GM23248 (cell line): ENCODE measurements around the gene SLC13A3. TPM values are rescaled to one million over a fixed set of nuclear protein-coding genes. Genes with fewer than 3 reads are reported as not detected.

ENCODE experiments used
- DNase-seq: peaks from one replicate; pipeline ENCODE4 v3.0.0-alpha.2; 2015
- H2AFZ ChIP-seq: fragments of 200-600 bp; sonication (generic); 2 replicates; pipeline ENCODE4 v1.6.1; 2016; ENCODE audit warnings: antibody characterized with exemption
- H3F3A ChIP-seq: fragments of 200-600 bp; sonication (generic); 2 replicates; pipeline ENCODE4 v1.6.1; 2016; ENCODE audit warnings: mild to moderate bottlenecking, antibody characterized with exemption, mixed run types; ENCODE audit not compliant: insufficient read depth
- H3K27ac ChIP-seq: fragments of 200-600 bp; sonication (generic); 2 replicates; pipeline ENCODE4 v1.5.1; 2016; ENCODE audit warnings: mild to moderate bottlenecking
- H3K27me3 ChIP-seq: fragments of 200-600 bp; sonication (generic); replicated peaks from 2 replicates; pipeline ENCODE4 v1.6.1; 2016; ENCODE audit warnings: mild to moderate bottlenecking; ENCODE audit not compliant: insufficient read depth
- H3K36me3 ChIP-seq: fragments of 200-600 bp; sonication (generic); 2 replicates; pipeline ENCODE4 v1.6.1; 2016; ENCODE audit warnings: low read depth, mild to moderate bottlenecking
- H3K4me1 ChIP-seq: fragments of 200-600 bp; sonication (generic); 2 replicates; pipeline ENCODE4 v1.6.1; 2016; ENCODE audit warnings: mild to moderate bottlenecking; ENCODE audit not compliant: insufficient read depth
- H3K4me2 ChIP-seq: fragments of 200-600 bp; sonication (generic); one replicate; pipeline ENCODE4 v1.6.1; 2016; ENCODE audit warnings: mild to moderate bottlenecking; ENCODE audit not compliant: unreplicated experiment
- H3K4me3 ChIP-seq: fragments of 200-600 bp; sonication (generic); 2 replicates; pipeline ENCODE4 v1.5.1; 2016; ENCODE audit warnings: mild to moderate bottlenecking
- H3K79me2 ChIP-seq: fragments of 200-600 bp; sonication (generic); 2 replicates; pipeline ENCODE4 v1.6.1; 2016; ENCODE audit warnings: mild to moderate bottlenecking; ENCODE audit not compliant: insufficient read depth
- H3K9ac ChIP-seq: fragments of 200-600 bp; sonication (generic); 2 replicates; pipeline ENCODE4 v1.6.1; 2016; ENCODE audit warnings: mild to moderate bottlenecking
- H3K9me2 ChIP-seq: fragments of 200-600 bp; sonication (generic); 2 replicates; pipeline ENCODE4 v1.6.1; 2016; ENCODE audit warnings: mixed run types, mild to moderate bottlenecking, moderate library complexity; ENCODE audit not compliant: insufficient read depth
- H3K9me3 ChIP-seq: fragments of 200-600 bp; sonication (generic); one replicate; pipeline ENCODE4 v1.6.1; 2017; ENCODE audit warnings: low read depth
- H4K20me1 ChIP-seq: fragments of 200-600 bp; sonication (generic); 2 replicates; pipeline ENCODE4 v1.6.0; 2016; ENCODE audit not compliant: insufficient read depth
- EZH2 ChIP-seq: fragments of 200-600 bp; sonication (generic); IDR thresholded peaks from 2 replicates; pipeline ENCODE4 v1.6.1; 2018; ENCODE audit warnings: antibody characterized with exemption, mild to moderate bottlenecking; ENCODE audit not compliant: insufficient read depth, poor library complexity, severe bottlenecking
- EZH2phosphoT487 ChIP-seq: fragments of 200-600 bp; sonication (generic); IDR thresholded peaks from 2 replicates; pipeline ENCODE4 v1.6.1; 2018; ENCODE audit warnings: antibody characterized with exemption, moderate library complexity, mild to moderate bottlenecking, low read depth; ENCODE audit not compliant: insufficient read depth
- WGBS, 2 experiments: methylation state at CpG; one replicate each; pipeline ENCODE4 v1.1.6; 2015 to 2017; ENCODE audit warnings: low lambda C conversion rate in 2 of 2, low coverage in 1 of 2; ENCODE audit errors: missing lambda C conversion rate in 2 of 2; 5-methylcytosine and 5-hydroxymethylcytosine counted together
- in situ Hi-C: fragments of 300-500 bp; cut with MboI; formaldehyde crosslinking; loops from 2 replicates; pipeline ENCODE4 v1.15.0; 2020
- polyA plus RNA-seq: library from polyadenylated mRNA; unstranded; fragments of >200 nt; fragmentation: Nextera tagmentation; extraction: Ambion mirVana; gene quantifications from 2 replicates; pipeline ENCODE4 v1.2.1, GENCODE V29; 2016
- total RNA-seq: library from RNA; depleted of rRNA; stranded (reverse); fragments of >200 nt; shearing (Covaris generic); gene quantifications from 2 replicates; pipeline ENCODE4 v1.2.3, GENCODE V29; 2014

Gene SLC13A3
- total and polyA plus RNA-seq, 2 experiments from 2014 or later, result 2.4 to 4.6 TPM

DNA sequence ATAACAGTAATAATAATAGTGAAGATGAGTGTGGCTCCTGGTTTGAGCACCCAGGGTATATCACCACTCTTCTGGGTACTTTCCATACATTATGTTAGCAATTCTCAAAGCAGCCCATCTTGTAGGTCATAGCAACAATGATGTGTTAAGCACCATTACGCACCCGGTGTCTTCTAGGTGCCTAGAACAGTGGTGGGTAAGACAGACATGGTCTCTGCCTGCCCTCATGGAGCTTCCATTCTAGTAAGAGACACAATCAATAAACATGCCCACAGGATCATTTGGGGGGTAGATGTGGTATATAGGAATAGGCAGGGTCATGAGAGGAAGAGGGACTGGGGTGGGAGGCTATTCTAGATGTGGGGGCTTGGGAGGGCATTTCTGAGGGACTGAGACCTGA is 79.8 kb downstream of the SLC13A3 start:
- H3K79me2 ChIP-seq, result no peaks in the 10 kb centered on the region
- no peaks in the 10 kb centered on the region for H3K9me2 ChIP-seq
- peaks cover 5% of the 10 kb centered on the region; the same call in 1 of the 2 replicates for H3K4me1 ChIP-seq
- H3K36me3 ChIP-seq, result no peaks in the 10 kb centered on the region
- H4K20me1 ChIP-seq, result no peaks in the 10 kb centered on the region
- no peak overlapping the region for H3K4me3 ChIP-seq
- DNase-seq, result no peak
- WGBS, 2 experiments, result 82 to 94% methylated on average over 2 of the region's 2 CpGs
- TF ChIP-seq EZH2 (no peak), EZH2phosphoT487 (no peak)
- H3K9ac ChIP-seq, result no peak overlapping the region
- no peak overlapping the region for H3K4me2 ChIP-seq
- H3K27me3 ChIP-seq, result no peaks in the 10 kb centered on the region
- in situ Hi-C loops, result no loop called here
- H3K27ac ChIP-seq, result no peak overlapping the region
- no peaks in the 10 kb centered on the region for H3K9me3 ChIP-seq
- no peak overlapping the region for H2AFZ ChIP-seq
- H3F3A ChIP-seq, result no peaks in the 10 kb centered on the region

GRCh38 chr20:46570956-46571355 is 80.3 kb downstream of the SLC13A3 start:
- Histone ChIP-seq H2AFZ (no peak overlapping the region), H3K4me2 (no peak overlapping the region), H3K36me3 (no peaks in the 10 kb centered on the region), H3K9me2 (no peaks in the 10 kb centered on the region), H3K27me3 (no peaks in the 10 kb centered on the region), H3K27ac (no peak overlapping the region), H3K9ac (no peak overlapping the region), H4K20me1 (no peaks in the 10 kb centered on the region), H3K4me1 (peaks cover 5% of the 10 kb centered on the region; the same call in 1 of the 2 replicates), H3K4me3 (no peak overlapping the region), H3F3A (no peaks in the 10 kb centered on the region), H3K9me3 (no peaks in the 10 kb centered on the region), H3K79me2 (no peaks in the 10 kb centered on the region)
- WGBS, 2 experiments, result 55 to 56% methylated on average over 5 of the region's 5 CpGs
- in situ Hi-C loops, result no loop called here
- no peak for DNase-seq
- TF ChIP-seq EZH2 (no peak), EZH2phosphoT487 (no peak)

GRCh38 chr20:46569961-46570360 is 81.3 kb downstream of the SLC13A3 start:
- H3K9me3 ChIP-seq, result no peaks in the 10 kb centered on the region
- TF ChIP-seq EZH2phosphoT487 (no peak), EZH2 (no peak)
- DNase-seq, result no peak
- in situ Hi-C loops, result no loop called here
- peaks cover 5% of the 10 kb centered on the region; the same call in 1 of the 2 replicates for H3K4me1 ChIP-seq
- no peak overlapping the region for H3K9ac ChIP-seq
- no peaks in the 10 kb centered on the region for H4K20me1 ChIP-seq
- no peaks in the 10 kb centered on the region for H3K9me2 ChIP-seq
- no peak overlapping the region for H3K27ac ChIP-seq
- no peak overlapping the region for H3K4me3 ChIP-seq
- H3K36me3 ChIP-seq, result no peaks in the 10 kb centered on the region
- no peaks in the 10 kb centered on the region for H3F3A ChIP-seq
- no peaks in the 10 kb centered on the region for H3K27me3 ChIP-seq
- H2AFZ ChIP-seq, result no peak overlapping the region
- WGBS, 2 experiments, result 75 to 78% methylated on average over 5 of the region's 5 CpGs
- H3K4me2 ChIP-seq, result no peak overlapping the region
- no peaks in the 10 kb centered on the region for H3K79me2 ChIP-seq

- no peak overlapping the region for H3K4me3 ChIP-seq
- no peak overlapping the region for H3K9ac ChIP-seq
- peak; percentile 74 for DNase-seq
- peaks cover 5% of the 10 kb centered on the region; the same call in 1 of the 2 replicates for H3K4me1 ChIP-seq
- TF ChIP-seq EZH2phosphoT487, result no peak
- TF ChIP-seq EZH2, result no peak
- no peaks in the 10 kb centered on the region for H3K9me2 ChIP-seq
- no peaks in the 10 kb centered on the region for H3K79me2 ChIP-seq
- no peaks in the 10 kb centered on the region for H3K9me3 ChIP-seq
- H3F3A ChIP-seq, result no peaks in the 10 kb centered on the region
- H3K36me3 ChIP-seq, result no peaks in the 10 kb centered on the region
- no peak overlapping the region for H3K27ac ChIP-seq
- 9 to 14% methylated on average over 9 to 10 of the region's 10 CpGs for WGBS, 2 experiments
- no peaks in the 10 kb centered on the region for H4K20me1 ChIP-seq
- H2AFZ ChIP-seq, result no peak overlapping the region
- H3K27me3 ChIP-seq, result no peaks in the 10 kb centered on the region
- no peak overlapping the region for H3K4me2 ChIP-seq
- in situ Hi-C loops, result no loop called here
These were observed 82.6 kb downstream of the SLC13A3 start for GRCh38 chr20:46568570-46569129.
